CD4-positive, alpha-beta T cell treated with Interleukin-17A for 4 hours (primary cell): Measurements from ENCODE around the gene EXOC7.
A peak's percentile ranks its signal among the peaks of the same experiment; 100 is the strongest.
"Not testable (repeated sequence)": the region's sequence is repeated elsewhere in the genome, so short reads cannot be mapped to it uniquely, and the experiment has no call there.

Experiments used
- DNase-seq: peaks from one replicate; pipeline ENCODE4 v3.0.0-alpha.2; 2020; ENCODE audit warnings: mixed read lengths

The EXOC7 gene

GRCh38 chr17:76085731-76086366 lies 17.7 kb downstream of the EXOC7 start:
- no peak for DNase-seq

- no peak for DNase-seq
Measured at GRCh38 chr17:76085066-76085730, 18.4 kb downstream of the EXOC7 start.

- no peak for DNase-seq
Measured at GRCh38 chr17:76083536-76084182, 19.9 kb downstream of the EXOC7 start.

GRCh38 chr17:76082326-76083251 lies 21.0 kb downstream of the EXOC7 start:
- no peak for DNase-seq

DNA sequence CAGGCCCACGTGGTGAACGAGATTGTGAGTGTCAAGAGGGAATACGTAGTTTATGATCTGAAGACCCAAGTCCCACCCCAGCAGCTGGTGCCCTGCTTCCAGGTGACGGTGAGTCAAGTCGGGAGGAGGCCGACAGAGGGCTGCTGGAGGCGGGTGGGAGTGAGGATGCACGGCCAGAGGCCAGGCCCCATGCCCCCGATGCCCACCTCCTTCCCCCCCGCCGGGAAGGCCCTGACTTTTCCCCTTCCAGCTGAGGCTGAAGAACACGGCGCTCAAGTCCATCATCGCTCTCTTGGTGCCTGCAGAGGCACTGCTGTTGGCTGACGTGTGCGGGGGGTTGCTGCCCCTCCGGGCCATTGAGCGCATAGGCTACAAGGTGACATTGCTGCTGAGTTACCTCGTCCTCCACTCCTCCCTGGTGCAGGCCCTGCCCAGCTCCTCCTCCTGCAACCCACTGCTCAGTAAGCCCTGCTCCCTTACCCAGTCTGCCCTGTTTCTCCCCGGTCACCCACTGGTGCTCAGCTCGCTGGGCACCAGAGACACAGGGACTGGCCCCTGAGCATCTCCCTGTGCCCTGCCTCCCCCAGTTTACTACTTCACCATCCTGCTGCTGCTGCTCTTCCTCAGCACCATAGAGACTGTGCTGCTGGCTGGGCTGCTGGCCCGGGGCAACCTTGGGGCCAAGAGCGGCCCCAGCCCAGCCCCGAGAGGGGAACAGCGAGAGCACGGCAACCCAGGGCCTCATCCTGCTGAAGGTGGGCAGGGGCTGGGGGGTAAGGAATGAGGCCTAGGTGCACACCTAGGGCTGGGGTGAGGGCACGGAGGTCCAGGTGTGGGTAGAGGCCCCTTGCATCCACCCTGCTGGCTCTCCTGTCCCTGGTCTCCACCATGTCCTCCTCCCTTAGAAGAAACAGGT lies 22.0 kb downstream of the EXOC7 start:
- DNase-seq: no peak

DNA sequence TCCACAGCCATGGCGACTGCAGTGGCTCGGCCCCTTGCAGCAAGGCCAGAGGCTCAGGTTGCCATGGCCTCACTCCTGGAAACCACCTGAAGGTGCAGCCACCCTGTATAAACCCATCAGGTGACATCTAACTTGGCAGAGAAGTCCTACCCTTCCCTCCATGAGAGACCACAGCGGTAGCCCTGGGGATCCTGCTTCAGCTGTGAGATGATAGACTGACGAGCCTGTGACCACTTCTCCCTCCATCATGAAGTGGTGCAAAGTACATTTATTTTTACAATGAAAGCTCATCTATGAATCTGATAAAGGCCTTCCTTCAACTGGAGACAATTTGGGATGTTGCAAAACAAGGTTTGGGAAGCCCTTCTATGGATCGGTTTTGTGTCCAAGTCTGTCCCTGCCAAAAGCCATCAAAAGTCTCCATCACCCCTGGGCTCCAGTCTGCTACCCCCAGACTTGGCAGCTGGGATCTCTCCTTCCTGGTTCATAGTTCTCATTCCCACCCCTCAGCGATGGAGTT lies 22.8 kb downstream of the EXOC7 start:
- DNase-seq: no peak

GRCh38 chr17:76079956-76080767 lies 23.4 kb downstream of the EXOC7 start:
- DNase-seq: peak; percentile 26

- peak; percentile 11 for DNase-seq
Measured at GRCh38 chr17:76079535-76079955, 24.0 kb downstream of the EXOC7 start.

- DNase-seq: no peak
Measured at GRCh38 chr17:76078860-76079534, 24.6 kb downstream of the EXOC7 start, which contains the start of gene ZACN. ZACN (plus strand) TSS chr17:76079182; CDS start chr17:76079265, 83 bp downstream.

DNA sequence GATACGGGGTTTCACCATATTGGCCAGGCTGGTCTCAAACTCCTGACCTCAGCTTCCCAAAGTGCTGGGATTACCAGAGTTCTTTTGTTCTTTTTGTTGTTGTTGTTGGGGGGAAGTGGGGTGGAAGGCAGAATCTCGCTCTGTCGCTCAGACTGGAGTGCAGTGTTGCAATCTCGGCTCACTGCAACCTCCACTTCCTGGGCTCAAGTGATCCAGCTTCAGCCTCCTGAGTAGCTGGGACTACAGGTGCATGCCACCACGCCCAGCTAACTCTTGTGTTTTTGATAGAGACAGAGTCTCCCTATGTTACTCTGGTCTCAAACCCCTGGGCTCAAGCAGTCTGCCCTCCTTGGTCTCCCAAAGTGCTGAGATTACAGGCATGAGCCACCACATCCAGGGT lies 25.2 kb downstream of the EXOC7 start:
- not testable (repeated sequence) for DNase-seq

- DNase-seq: no peak
Measured at GRCh38 chr17:76077584-76078110, 25.9 kb downstream of the EXOC7 start.

DNA sequence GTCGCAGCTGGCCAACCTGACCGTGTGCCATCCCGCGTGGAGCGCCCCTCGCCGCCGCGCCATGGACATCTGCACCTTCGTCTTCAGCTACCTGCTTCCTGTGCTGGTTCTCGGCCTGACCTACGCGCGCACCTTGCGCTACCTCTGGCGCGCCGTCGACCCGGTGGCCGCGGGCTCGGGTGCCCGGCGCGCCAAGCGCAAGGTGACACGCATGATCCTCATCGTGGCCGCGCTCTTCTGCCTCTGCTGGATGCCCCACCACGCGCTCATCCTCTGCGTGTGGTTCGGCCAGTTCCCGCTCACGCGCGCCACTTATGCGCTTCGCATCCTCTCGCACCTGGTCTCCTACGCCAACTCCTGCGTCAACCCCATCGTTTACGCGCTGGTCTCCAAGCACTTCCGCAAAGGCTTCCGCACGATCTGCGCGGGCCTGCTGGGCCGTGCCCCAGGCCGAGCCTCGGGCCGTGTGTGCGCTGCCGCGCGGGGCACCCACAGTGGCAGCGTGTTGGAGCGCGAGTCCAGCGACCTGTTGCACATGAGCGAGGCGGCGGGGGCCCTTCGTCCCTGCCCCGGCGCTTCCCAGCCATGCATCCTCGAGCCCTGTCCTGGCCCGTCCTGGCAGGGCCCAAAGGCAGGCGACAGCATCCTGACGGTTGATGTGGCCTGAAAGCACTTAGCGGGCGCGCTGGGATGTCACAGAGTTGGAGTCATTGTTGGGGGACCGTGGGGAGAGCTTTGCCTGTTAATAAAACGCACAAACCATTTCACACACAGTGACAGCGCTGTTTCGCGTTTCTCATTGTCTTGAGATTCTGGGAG lies 26.6 kb downstream of the EXOC7 start:
- DNase-seq: peak; percentile 57

DNA sequence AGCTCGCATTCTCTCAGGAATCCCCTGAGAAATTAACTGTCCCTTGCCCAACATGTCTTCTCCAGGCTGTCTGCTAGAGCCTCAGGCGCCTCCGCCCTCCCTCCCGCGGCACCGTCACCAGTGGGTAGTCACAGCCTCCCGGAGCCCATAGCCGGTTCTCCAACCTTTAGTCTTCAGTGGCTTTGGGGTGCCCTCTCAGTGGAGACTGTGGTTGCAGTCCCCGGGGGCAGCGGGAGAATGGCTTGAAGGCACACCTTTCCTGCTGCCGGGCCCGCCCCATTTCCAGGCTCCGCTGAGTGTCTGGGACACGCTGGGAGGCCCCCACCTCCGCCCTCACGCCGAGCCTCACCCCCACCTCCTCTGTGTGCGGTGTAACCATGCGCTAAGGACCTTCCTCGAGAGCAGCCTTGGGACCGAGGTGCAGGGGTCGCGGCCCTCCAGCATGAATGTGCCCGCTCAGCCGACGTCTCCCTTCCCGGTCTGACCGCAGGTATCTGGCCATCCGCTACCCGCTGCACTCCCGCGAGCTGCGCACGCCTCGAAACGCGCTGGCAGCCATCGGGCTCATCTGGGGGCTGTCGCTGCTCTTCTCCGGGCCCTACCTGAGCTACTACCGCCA lies 27.3 kb downstream of the EXOC7 start:
- DNase-seq: peak; percentile 16

GRCh38 chr17:76075364-76076145 lies 28.0 kb downstream of the EXOC7 start:
- DNase-seq: peak; percentile 32

GRCh38 chr17:76074390-76075363 lies 28.9 kb downstream of the EXOC7 start, which contains the start of gene GALR2:
GALR2 (plus strand) TSS chr17:76074781; CDS start chr17:76074884, 103 bp downstream.
- no peak for DNase-seq
